ENCODE results near the gene COX10.
"Not testable (repeated sequence)": the region's sequence is repeated elsewhere in the genome, so short reads cannot be mapped to it uniquely, and the experiment has no call there.

The COX10 gene

DNA sequence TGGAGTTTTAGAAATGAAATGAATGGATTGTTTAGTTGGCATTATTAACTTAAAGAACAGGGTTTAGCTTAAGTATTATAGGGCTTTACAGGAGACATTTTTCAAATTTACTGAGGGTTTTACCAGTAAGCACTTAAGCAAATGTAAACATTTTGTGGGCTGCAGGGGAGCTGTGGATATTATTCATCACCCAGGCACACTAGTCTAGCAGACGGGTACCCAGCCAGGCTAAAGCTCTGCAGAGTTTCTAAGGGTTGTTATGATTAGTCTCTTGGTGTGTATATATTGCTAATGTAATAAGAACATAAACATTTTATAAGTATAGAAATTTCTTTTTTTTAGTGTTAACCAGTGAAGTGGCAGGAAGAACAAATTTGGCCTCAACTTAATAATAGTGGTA is 110.6 kb downstream of the COX10 start:
- not testable (repeated sequence) for DNase-seq (ENCODE audit: low read depth)

DNA sequence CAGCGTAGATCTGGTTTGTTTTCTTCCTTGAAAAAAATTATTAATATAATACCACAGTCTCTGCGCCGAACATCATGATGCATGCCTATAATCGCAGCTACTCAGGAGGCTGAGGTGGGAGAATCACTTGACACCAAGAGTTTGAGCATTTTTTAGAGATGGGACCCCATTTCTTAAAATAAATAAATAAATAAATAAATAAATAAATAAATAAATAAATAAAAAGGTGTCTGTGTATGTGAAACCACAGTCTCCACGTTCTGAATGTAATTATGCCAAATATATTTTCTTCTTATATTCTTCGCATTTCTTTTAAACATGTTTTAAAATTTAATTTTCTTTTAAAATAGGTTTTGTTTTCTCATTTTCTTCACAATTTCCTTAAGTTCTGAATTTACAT is 112.8 kb downstream of the COX10 start:
- not testable (repeated sequence) for DNase-seq (ENCODE audit: low read depth)

DNA sequence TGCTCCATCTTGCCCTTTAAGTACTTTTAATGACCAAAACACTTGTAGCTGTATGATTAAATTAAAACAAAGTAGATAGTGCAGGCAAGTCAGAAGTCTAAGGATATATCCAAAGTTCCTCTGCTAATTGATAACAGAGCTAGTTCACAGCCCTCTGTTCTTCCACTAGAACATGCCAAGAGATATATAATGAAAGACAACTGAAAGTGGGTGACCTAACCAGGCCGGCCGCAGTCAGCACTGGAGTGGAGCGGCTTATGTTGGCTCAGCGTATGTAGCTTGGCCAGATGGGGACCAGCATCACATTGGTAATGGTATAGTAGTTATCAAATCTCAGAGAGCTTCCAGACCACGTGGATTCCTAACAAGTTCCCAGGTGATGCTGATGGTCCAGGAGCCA is 115.2 kb downstream of the COX10 start:
- DNase-seq (ENCODE audit: low read depth): not testable (repeated sequence)

DNA sequence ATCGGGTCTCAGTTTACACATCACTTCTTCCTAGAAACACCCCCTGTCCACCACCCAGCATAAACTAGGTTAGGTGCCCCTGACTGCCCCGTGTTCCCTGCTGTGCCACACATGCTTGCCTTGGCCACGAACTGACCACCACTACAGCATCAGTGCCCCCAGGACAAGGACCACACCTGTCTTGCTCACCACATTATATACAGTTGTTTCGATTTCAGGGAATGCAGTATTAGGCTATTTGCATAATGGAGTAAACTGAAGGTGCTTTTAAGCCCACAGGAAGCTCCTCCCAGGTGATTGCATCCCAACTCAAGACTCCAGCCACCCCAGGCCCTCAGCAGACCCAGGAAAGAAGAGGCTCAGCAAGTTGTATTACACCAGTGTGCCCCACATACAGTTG is 117.1 kb downstream of the COX10 start:
- DNase-seq (ENCODE audit: low read depth): not testable (repeated sequence)

DNA sequence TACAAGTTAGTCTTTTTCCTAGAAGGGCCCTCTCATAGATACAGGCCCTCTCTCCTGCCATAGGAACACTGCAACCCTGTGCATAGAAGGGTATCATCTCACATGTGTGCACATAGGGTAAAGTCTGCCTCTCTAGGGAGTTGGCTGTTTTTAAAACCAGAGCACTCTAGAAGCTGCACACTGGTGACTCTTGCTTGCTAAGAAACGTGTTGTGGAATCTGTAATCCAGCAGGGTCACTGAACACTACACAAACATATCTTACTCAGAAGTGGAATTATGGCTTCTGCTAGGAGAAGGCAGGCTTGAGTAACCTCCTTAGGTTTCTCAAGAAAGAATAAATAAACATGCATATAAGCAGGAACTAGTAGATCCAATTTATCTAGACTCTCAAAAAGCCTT is 121.5 kb downstream of the COX10 start:
- not testable (repeated sequence) for DNase-seq (ENCODE audit: low read depth)

DNA sequence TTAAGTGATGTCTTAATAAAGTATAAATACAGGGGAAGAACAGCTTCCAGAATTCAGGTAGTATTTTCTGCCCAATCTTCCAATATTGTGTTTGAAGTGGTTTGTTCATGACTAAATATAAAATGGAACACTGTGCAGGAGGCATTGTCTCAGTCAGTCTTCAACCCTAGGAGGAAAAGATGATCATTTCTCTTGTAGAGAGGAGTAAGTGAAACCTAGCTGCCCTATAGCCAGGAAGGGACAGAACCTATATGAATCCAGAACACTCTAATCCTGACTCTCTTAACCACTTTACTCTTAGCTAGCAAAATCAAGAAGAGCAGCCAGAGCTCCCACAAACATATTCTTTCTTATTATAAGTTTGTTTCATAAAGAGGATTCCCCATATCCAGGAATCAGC is 122.2 kb downstream of the COX10 start:
- DNase-seq (ENCODE audit: low read depth): not testable (repeated sequence)

DNA sequence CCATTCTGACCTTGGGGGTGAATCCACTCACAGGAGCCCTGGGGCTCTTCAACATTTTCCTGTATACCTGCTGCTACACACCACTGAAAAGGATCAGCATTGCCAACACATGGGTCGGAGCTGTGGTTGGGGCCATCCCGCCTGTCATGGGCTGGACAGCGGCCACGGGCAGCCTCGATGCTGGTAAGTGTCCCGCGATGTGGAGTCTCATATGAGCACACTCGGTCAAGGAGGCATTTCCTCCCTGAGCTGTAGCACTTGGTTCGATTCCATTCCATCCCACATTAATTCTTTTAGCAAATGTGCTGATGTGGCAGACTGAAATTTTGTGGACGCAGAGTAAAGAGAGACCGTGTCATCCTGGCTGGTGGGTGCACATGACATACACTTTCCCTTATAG is 122.7 kb downstream of the COX10 start:
- not testable (repeated sequence) for DNase-seq (ENCODE audit: low read depth)

DNA sequence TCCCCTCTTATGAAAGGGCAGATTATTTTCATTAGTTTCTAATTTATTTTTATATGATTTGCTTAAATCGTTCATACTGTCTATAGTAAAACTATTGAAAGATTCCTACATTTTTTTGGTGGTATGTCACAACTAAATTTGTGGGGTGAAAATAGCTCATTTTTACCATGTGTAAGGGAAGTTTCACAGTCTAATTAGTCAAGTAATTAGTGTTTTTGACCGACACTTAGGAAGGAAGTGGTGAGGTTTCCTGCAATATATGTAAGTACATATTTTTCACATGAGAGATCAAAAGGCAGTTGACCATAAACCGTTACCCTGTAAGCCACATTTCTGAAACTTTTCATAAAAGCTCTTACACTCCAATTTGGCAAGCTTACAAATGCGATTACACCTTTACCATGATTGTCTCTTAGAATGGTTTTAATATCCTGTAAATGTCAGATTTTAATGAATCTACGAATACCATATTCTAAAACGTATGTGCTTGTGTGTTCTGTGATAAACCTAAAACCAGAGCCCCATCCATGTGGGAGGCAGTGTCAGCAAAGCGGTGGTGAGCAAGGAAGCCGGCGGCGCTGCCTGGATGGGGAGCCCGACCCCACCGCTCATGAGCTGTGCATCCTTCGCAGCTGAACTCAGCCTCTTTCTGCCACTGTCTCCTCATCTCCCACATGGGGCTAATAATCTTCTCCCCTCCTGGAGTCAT is 123.5 kb downstream of the COX10 start:
- DNase-seq (ENCODE audit: low read depth): not testable (repeated sequence)

DNA sequence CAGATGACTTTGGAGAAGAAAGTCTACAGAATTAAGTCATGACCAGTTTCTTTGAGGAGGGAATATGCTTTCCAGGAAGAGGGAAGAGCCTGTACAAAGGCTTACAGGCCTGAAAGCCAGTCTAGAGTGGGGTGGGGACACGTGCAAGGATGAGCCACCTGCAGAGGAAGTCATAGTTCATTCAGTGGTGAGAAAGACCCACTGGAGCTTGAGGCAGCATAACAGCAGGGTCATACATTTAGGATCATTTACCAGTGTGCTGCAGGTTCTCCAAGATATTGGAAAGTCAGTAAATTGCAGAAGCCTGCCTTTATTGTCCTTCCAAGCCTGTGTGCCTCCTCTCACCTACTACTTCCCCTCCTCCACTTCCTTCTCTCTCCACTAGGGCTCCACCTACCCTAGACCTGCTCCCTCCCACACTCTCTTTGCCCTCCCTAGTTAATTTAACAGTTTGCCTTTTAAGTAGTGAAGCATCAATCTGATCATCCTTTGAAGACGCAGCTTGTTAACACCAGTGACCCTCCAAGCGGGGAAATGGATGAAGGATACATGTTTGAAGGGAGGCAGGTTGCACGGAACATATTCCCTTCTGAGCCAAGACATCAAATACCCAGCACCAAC is 127.2 kb downstream of the COX10 start:
- DNase-seq (ENCODE audit: low read depth): no peak

DNA sequence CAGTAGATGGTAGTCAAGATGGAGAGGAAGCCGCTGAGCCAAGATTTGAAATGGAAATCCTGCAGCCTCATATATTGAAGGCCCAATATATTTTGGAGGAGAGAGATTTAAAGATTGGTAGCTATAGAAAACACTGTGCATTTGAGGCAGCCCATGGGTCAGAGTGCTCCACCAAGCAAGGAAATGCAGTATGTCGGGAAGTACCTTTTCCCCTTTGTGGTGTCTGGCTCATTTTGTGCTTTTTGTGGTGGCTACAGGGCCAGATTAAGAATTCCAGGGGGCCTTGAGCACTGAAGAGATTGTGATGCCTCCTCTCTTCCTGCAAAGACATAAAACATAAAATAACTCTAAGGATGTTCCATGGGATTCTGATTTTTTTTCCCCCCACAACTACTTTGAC is 127.8 kb downstream of the COX10 start:
- no peak for DNase-seq (ENCODE audit: low read depth)

DNA sequence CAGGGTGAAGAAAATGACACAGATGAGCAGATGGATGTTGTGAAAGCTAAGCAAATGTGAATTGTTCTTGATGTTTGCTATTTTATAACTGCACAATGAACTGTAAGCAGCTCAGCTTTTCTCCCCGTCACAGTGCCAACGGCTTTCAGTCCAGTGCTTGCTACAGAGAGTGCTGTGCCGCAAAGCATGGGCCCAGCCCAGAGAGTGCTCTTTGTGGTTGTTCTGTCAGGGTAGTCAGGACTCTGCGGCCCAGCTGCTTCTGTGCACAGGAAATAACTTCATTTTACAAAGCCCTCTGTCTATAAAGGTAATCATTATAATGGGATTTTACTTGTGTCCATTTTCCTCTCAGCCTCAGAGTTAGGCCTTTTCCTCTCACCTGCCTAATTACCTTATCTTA is 128.3 kb downstream of the COX10 start:
- no peak for DNase-seq (ENCODE audit: low read depth)

DNA sequence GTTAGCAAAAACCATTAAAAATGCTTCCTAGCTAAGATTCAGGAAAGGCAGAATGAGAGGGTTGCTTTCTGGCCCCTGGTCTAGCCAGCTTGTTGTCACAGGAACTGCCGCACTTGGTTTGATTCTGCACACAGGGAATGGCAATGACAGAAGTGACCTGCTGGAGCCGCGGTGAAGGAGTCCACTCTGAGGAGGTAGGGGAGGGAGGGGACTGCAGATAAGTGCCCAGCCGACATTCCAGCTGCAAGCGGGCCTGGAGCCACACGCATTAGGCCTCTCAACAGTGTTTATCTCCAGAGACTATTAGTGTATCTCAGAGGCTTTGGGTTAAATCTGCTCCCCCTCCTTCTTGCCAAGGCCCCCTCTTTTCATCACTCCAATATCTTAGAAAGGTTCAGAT is 128.7 kb downstream of the COX10 start:
- no peak for DNase-seq (ENCODE audit: low read depth)

DNA sequence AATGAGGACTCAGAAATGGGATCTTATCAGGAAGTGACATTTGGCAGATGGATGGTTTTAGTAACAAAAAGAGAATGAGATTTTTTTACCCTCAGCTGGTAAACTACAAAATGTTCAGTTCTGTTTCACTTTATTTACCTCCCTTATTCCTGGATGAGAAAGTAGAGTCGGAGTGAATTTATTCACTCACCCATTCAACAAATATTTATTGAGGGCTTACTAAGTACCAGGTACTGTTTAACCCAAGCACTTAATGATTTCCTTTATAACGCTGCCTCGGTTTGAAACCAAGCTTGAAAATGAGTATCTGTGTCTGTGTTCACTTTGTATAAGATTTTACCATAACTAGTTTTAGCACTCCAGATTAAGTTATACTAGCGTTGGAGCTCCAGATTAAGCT is 129.3 kb downstream of the COX10 start:
- DNase-seq (ENCODE audit: low read depth): no peak

DNA sequence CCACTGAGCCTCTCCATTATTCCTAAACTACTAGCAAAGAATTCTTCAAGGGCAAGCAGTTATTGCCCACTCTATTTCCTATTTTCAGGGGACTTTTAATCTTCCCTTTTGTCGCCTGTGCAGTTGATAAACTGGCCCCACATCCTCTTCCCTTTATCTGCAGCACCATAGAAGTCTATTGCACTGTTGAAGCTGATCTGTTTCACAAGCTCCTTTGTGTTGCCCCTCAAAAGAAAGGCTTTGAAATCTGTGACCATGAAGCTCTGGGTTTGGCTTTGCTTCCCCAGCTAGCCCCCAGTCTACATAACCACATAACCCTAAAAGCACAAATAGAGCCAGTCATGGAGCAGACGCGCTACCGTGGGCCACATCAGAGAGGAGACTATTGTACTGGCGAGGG is 130.3 kb downstream of the COX10 start:
- DNase-seq (ENCODE audit: low read depth): no peak

DNA sequence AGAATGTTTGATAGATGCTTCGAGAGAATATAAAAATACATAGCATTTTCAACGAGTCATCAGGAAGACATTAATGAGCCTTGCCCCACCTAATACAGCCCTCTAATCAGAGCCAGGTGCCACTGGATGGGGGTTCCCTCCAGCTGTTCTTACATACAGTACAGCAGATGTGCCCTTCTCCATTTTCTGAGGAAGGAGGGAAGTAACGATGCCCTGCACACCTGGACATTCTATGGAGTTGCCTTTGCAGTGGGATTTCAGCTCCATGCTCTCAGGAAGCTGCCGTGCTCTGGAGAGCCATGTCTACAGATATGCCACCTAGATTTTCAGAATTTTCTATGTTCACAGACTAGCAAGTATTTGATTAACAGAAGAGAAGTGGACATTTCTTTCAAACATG is 131.1 kb downstream of the COX10 start:
- DNase-seq (ENCODE audit: low read depth): no peak

DNA sequence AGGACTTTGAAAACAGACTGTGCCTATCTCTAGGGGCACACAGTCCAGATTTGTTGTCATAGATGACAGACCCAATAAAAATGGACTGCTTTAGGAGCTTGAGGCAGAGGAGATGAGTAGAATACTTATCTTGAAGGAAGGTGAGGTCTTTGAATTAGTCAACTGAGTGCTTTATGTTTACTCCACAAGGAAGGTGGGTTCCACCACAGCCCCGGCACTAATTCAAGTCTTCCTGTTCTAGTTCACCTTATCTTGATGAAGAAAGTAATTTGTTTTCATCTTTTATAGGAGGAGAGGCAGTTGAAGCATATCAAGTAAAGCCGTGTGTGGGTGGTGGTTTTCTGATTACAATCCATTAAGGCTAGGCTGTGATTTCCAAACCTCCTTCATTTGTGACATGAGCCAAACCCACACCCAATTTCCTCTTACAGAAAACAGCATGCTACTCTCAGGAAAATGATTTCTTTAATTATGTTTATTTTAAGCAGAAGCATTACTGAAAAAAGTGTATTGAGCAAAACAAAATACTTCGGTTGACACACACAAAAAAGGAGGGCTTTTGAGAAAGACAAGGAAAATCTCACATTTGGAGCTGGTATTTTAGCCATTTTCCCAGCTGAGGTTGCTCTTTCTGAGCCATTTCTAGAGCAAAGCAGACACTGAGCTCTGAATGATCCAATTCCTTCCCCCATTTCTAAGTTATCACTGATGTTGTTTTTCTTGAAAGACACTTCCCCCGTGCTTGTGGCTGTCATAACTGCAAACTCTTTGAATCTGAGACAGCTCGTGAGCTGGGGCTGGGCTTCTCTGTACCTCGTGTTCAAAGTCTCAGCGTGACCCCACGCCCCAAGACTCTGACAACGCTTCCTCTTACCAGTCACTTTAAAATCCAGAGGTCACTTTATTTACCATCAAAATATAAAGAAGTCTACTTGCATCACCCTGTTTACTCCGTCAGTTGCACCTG is 132.0 kb downstream of the COX10 start:
- no peak for DNase-seq (ENCODE audit: low read depth)

DNA sequence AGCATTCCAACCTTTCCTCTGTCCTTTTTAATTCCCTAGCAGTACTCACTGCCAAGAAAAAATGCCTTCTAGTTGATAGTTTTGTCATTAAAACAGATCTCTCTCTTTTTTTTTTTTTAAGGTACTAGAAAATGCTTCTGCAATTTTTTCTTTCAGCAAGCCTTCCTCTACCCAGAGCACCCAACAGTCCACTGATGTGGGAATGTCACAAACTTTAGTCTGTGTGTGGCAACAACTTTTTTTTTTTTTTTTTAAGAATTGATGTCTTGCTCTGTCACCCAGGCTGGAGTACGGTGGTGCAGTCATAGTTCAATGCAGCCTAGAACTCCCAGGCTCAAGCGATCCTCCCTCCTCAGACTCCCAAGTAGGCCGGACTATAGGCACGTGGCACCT is 132.7 kb downstream of the COX10 start:
- no peak for DNase-seq (ENCODE audit: low read depth)

DNA sequence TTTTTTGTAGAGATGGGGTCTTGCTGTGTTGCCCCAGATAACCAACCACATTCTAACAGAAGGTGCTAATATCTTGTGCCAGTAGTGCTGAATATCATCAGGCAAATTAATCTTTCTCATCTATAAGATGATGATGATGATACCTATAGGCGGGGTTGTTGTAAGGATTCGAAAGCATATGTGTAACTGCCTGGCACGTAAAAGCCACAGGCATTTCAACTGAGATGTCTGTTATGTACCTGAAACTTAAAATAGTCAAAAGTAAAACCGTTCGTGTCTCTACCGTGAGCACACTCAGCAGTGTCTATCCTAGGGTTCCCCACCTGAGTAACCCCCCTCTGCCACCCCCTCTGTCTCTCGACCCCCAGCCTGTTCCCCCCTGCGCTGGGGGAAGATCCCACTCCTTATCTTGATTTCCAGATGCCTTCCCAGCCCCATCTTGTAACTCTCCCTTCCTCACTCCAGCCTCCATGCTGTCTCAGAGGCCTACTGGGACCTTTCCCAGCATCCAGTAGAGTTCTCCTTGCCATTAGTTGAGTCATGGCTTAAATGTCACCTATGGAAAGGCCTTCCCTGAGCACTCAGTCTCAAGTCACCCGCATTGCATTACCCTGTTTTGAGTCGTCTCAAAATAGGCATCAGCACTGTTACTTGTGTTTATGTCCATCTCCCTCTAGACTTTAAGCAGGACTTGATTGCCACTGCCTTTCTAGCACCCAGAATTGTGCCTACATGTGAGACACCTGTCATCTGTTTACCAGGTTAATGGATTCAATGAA is 133.3 kb downstream of the COX10 start:
- no peak for DNase-seq (ENCODE audit: low read depth)

DNA sequence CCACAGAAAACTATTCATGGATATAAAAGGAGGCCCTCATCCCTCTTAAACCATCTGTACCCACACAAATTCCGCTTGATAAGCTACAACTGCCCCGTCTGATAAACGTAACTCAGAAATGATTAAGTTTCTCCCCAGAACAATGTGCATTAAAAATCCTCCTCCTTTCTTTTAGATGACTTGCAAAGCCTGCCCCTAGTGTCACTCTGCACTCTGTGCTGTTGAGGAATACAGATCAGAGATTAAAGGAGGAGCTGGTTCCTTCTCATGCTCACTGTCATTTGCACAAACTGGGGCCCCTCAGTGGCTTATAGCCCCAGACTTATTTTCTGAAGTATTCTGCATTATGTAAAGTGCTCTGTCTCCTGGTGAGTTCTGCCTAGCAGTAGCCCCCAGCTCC is 134.1 kb downstream of the COX10 start:
- DNase-seq (ENCODE audit: low read depth): no peak

DNA sequence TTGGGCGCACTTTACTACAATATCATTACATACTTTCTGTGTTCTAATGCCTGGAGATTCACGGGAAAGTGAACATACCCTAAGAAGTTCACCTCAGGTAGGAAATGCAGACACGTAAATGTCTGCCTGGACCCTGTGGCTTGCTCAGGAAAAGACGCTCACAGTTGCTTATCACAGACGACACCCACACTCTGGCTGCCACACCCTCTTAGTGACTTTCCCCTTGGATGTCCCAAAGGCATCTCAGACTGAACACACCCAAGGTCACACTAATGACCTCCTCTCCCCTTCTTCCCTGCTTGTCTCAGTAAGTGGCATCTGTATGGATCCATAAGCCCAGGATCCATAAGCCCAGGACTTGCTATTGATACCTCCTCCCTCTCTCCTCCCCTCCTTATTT is 134.8 kb downstream of the COX10 start:
- no peak for DNase-seq (ENCODE audit: low read depth)

DNA sequence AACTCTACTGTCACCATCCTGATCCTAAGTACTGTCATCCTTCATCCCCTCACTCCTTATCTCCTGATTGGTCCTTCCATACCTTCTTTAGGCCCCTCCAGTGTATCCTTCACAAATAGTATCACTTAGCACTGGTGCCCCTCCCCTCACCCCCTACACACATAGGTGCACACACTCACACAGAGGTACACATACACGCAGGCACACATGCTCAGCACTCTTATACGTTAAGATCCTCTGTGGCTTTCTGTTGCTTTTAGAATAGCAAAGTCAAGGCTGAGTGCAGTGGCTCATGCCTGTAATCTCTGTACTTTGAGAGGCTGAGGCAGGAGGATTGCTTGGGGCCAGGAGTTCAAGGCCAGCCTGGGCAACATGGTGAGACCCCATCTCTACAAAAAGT is 135.2 kb downstream of the COX10 start:
- no peak for DNase-seq (ENCODE audit: low read depth)

DNA sequence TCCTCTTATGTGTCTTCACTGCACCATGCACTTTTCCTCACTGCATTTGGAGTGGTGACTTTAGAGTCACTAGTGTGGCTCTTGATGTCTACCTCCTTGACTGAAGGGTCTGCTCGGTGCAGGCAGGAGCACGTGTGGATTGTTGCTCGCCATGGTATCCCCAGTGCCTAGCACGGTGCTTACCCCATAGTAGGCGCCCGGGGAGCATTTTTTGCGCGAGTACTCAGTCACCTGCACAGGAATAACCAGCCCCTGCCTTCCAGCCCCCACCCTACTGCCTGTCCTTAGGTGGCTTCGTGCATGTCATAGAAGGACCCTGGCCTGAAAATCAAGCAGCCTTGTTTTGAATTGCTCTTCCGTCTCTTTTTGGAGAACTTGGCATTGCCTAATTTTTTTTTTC is 136.1 kb downstream of the COX10 start:
- no peak for DNase-seq (ENCODE audit: low read depth)

Data from stimulated activated CD8-positive, alpha-beta memory T cell treated with anti-CD3 and anti-CD28 coated beads, Interleukin-15, amount 100 ng/mL, for 24 hours (primary cell).